Stimulated activated CD4-positive, alpha-beta T cell treated with anti-CD3 and anti-CD28 coated beads, Interleukin-4, amount 100 ng/mL, for 1 hour (primary cell): ENCODE results near the gene BABAM2.

Source experiments
- DNase-seq: peaks from one replicate; pipeline ENCODE4 v3.0.0-alpha.2; 2020

The BABAM2 gene

DNA sequence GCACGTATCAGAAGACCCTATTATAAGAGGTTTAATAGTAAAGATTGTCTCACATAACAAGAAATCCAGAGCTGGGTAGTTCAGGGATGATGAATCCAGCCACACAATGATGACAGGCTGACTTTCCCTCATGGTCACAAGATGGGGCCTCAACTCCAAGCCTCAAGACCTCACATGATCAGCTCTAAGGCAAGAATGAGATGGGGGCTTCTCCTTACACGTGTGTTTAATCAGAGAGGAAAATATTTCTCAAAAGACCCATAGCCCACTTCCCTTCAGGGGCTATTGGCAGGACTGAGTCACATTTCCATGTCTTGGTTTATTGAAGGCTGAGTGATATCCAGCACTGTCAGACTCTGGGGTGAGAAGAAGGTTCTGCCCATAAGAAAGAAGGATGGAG is 402.0 kb downstream of the BABAM2 start:
- no peak for DNase-seq

DNA sequence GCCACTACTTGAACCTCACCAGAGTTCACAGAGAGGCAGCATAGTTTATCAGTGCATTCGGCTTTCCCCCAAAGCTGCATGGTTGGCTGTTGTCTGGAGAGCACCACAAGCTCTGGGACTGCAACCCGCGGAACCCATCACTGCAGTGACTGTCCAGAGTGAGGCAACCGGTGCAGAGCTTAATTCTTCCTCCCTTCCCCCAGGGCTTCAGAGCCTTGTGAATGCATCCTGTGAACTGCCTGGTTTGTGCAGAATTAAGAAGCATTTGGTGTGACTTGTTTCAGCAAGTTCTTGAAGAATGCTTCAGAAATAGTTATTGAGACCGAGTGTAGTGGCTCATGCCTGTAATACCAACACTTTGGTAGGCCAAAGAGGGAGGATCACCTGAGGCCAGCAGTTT is 402.9 kb downstream of the BABAM2 start:
- DNase-seq: no peak

DNA sequence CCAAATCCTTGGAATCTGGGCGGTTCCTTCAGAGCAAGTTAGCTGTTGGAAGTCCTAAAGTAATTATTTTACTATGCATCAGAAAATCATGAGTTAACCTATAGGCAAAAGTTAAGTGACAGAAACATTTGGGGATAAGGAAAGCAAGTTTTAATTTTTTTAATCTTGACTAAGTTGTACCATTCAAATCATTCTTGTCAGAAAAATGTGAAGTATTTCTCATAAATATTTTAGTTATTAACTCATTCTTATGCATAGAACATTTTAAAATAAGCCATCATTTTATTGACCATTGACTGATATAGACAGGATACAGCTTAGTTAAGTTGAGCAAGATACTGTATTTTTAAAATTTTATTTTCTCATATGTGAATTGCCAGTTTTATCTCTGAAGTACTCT is 403.9 kb downstream of the BABAM2 start:
- DNase-seq: no peak

DNA sequence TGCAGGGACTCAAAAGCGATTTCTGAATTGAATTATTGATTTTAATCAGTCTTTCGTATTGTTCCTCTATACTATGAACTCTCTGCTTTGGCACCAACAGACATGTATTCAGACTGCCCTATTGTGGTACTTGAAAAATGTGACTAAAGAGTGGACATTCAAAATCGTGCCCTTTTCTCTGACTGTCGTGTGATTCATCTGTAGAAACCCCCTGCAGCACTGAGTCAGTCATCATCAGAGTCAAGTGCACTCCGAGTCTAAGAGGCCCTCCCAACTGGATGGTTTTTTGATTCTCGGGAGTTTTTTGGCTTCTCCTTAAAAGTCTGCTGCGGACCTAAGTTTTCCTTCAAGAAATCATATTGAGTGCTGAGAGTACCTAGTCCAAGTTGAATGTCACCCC is 405.7 kb downstream of the BABAM2 start:
- DNase-seq: no peak

DNA sequence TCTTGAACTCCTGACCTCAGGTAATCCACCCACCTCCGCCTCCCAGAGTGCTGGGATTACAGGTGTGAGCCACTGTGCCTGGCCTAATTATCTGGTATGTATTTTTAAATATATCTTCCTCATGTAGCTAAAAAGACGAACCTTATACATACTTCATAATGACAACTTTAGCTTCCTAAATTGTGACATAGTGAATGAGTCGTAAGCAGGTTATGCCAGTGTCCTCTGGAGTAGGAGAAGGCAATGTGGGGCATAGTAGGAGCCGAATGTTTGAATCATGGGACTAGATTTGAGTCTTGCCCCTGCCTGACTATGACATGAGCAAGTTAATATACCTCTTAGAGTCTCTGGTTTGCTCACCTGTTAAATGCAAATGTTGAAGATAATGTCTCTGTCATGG is 406.4 kb downstream of the BABAM2 start:
- no peak for DNase-seq

DNA sequence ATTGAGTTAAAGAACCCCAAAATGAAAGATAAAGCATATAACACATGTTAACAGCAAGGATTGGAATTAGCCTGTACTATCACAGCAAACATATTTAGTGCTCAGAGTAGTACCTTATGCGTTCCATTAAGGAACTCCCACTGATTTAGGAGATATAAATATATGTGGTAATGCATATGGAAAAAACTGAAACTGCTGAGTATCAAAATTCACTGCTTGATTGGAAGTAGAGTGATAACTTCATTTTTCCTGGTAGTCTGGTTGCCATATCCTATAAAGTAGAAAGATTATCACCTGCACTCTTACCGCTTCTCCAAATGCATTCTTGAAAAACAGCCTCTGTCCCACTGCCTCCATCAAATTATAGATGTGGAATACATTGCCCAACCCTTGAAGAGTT is 407.0 kb downstream of the BABAM2 start:
- DNase-seq: no peak

DNA sequence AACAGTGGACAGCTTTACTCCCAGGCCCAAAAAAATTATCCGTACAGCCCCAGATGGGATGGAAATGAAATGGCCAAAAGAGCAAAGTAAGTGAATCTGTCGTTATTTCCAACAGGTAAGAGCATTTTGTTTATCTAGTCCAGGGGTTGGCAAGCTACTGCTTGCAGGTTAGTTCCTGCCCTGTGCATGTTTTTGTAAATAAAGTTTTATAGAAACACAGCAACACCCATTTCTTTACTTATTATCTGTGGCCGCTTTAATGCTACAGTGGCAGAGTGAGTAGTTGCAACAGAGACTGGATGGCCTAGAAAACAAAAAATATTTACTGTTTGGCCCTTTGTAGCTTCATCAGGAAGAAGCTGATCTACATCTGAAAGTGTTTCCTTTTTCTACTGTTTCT is 407.9 kb downstream of the BABAM2 start:
- no peak for DNase-seq

DNA sequence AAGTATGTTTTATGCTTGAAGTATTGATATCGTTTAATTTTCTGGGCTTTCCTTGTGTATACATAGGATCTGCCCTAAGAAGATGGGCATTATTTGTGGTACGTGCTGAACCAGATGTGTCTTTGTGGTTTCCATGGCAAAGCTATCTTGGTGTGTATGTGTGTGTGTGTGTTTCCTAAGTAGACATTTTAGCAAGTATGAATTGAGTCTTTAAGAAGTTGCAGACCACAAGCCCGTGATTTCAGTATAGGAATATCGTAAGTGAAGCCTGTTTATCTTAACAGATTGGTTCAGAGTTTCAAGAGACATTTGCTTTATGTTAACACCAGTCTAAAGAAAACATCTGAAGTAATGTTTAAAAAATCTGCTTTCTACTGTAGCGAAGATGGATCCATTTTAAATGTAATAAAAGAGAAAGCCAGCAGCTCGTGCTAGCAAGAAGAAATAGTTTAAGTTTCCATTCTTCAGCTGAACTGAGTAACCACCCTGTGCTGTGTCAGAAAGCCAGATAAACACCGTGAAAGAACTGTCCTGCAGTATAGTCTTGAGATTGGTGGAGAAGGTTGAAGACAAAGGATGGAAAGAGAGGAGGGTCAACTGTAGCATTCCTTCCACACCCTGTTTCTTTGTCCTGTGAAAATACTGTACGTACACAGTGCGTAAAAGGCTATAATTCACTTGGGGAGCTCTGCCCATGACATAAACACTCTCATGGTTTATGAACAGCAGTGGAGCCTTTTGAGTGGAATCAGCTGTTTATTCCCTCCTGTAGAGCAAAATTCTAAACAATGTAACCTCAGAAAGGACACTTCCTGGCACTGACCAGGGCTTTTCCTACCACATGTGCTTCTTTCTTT is 410.2 kb downstream of the BABAM2 start:
- DNase-seq: no peak

DNA sequence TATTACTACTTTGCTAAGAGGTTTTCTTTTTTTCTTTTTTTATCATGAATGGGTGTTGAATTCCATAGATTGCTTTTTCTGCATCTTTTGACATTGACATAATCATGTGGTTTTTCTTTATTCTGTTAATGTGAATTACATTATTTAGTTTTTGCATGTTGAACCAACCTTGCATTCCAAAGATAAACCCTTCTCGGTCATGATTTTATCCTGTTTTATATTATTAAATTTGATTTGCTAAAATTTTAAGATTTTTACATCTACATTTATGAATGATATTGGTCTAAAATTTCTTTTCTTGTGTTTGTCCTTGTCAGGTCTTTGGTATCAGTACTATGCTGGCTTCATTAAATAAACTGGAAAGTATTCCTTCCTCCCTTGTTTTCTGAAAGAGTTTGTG is 414.7 kb downstream of the BABAM2 start:
- DNase-seq: no peak

DNA sequence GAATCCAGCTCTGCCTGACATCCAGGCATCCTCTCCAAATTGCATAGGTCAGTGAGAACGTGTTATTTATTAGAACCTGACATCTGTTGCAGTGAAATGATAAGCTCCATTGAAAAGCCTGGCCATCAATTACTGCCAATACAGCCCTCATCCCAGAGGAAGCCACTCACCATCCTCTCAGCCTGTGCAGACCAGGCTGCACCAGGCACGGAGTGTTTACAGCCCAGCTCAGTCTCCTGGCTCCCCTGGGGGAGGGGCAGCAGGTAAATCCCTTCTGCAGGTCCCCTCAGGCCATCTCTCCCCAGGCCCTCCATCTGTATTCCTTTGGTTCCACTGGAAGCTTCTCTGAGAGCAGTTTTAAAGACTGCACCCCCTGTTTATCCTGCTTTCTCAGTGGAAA is 419.6 kb downstream of the BABAM2 start:
- no peak for DNase-seq

DNA sequence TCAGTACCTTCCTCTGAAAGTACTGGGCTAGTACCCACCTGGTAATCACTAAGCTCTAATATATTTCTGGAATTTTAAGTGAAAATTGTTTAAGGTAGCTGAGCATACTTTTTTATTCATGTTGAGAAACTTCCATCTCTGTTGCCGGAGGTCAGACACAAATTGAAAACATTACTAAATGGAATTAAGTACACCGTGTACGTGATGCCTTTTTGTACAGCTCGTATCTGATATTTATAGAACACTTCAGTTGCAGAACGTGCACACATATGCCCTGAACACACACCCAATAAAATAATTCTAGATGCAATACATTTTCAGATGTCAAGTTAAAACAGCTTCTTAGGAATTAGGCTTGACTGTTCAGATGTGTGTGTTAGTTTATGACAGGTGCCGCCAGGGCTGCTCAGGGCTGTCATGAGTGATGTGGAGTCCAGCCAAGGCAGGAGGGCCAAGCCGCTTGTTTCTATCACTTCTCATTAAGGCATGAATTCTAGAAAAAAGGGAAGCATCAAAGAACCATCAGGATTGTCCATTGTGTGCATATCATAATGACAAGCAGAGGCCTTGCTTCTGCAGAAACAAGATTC is 421.2 kb downstream of the BABAM2 start:
- no peak for DNase-seq

DNA sequence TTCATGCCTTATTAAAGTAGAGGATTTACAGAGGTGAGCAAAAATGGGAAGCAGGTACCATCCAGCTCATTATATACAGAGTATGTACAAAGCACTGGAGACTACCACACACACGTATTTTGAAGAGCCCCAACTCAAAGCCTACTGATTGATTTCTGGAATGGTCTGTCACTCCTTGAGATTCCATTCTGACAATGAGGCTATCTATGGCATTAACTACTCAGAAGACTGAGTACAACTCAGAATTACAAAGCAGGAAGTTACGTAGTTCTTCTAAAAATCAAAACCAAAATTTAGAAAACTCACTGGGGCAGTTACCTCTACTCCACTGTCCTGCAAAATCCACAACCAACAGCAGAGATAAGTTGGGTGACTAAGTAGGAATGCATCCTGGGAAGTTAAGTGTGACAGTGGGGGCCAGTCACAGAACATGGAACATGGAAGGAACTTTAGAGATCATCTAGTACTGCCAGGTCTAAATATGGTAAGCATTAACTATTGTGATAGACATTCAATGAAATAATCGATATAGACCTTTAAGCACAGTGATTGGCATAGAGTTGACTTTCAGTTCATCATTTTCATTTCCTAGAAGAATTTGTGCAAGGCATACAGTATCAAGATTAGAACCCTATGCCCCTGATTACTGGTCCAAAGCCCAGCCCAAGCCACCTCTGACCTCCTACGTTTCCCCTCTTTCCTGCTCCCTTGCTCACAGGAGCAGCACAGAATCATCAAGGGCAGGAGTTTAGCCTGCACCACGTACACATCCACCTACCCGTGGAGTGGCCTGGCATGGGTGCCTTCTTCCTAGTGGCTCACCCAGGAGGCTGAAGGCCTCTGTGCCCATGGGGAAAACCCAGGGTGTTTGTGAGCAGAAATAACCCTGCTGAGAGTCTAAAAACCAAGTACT is 422.0 kb downstream of the BABAM2 start:
- no peak for DNase-seq

DNA sequence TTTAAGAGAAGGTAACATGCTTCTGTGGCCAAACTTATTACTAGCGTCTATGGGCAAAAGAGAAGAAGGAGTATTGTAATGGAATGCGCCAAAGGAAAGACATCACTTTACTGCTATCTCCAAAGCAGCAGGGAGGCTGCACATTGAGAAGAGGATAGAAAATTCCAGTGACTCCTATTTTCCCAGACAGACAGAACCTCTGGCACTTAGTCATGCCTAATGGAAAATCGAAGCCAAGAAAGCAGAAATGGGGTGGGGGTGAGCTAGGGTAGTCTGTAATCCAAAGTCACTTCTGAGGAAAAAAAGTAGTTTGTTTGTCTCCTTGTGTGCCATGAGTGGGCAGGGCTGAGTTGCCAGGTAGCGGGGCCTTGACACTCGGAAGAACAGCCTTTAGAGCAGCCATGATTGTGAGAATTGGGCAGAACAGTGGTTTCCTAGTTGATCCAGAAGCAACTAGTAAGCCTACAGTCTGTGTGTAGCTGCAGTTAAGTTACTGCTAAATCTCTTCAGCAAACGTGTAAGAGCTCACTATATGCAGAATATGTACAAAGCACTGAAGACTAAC is 422.8 kb downstream of the BABAM2 start:
- DNase-seq: no peak

DNA sequence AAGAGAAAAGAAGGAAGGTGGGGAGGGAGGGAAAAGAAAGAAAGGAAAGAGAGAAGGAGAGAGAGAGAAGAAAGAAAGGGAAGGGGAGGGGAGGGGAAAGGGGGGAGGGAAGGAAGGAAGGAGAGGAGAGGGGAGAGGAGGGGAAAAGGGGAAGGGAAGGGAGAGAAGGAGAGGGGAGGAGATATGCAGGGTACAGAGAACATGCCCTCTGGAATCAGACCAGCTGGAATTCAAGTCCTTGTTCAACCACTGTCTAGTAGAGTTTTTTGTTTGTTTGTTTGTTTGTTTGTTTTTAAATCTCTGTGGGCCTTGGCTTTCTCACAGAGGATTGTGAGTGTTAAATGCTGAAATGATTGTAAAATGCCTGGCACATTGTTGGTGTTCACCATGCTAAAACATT is 424.4 kb downstream of the BABAM2 start:
- no peak for DNase-seq

DNA sequence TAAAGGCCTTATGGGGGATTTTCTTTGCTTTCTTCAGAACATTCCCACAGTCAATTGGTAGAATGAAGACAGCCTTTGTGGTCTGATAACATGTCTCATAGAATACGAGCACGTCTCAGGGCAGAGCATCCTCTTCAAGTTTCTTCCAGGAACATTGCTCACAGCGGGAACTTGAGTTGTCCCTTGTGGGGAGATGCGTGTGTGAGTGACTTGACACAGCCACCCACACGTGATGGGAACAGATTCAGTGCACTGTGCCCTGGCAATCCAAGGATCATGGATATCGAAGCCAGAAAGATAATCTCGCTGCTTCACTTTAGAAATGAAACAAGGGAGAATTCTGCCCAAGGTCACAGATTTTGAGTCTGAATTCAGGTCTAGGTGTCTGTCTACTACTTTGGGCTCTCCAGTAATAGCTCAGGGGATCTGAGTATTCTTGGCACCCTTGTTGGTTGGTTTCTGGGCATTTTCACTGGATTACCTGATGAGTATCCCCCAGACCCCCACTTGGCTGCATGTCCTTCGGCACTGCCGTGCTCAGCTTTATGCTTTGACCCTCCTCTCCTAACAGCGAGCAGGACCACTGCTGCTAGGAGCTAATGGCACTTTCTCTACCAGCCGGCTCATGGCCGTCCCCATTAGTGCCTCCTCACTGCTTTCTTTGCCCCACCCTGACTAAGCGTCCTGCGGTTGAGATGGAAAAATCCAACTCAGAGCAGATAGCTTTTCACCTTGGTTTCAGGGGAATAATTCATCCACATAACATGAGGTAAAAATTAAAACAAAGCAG is 426.2 kb downstream of the BABAM2 start:
- DNase-seq: no peak

DNA sequence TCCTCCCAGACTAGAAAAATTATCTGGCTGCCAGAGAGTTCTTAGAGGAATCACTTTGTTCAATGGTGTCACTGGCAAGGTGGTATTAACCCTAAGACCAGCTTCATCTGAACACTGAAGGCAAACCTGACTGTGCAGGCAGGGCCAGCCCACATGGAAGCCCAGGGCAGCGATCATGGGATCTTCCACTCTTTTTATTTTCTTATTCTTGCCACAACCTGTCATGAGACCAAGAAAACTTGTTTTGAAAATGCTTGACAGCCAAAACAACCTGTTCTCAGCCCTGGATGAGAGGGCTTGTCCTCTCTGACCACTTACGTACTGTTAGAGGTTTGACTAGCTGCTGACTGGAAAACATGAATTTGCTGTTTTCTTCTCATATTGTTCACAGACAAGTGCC is 426.9 kb downstream of the BABAM2 start:
- DNase-seq: no peak

DNA sequence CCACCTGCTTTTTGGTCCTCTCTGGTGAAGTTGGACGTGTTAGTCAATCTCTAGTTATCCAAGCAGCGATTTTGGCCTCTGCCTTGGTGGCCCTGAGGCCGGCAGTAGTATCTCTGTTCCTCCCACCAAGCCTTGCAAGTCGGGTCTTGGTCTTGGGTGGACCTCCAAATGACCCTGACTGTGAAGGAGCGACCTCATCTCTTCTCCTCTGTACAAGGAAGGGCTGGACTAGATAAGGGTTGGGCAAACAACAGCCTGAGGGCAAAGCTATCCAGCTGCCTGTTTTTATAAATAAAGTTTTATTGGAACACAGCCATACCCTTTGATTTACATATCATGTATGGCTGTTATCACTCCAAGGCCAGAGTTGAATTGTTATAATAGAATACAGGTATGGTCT is 427.5 kb downstream of the BABAM2 start:
- no peak for DNase-seq

DNA sequence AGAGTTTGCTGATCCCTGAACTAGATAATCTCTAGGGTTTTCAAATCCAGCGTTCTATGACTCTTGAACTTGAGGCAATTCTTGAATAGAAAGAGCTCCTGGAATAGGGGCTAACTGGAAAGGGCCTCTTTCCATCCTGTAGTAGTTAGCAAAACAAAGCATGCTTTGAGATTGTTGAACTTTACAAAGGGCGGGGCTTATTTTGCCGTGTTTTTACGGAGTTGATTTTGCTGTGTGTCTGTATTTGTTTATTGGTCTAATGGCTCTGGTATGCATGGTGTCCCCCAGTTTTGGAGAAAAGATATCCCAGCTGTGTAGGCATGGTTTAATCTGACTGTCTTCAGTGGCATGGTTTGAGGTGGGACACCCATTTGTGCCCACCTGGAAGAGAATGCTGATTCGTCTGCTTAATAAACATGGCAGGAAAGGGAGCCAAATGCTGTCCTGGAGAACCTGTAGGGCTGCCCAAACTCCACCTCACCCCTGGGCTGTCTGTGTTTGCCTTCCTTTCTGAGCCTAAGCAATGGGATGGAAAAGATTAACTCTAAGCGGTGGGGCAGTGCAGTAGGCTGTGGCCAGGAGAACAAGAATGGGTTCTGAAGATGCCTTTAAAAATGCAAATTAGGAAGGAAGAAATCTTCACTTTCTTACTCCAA is 428.1 kb downstream of the BABAM2 start:
- DNase-seq: no peak

DNA sequence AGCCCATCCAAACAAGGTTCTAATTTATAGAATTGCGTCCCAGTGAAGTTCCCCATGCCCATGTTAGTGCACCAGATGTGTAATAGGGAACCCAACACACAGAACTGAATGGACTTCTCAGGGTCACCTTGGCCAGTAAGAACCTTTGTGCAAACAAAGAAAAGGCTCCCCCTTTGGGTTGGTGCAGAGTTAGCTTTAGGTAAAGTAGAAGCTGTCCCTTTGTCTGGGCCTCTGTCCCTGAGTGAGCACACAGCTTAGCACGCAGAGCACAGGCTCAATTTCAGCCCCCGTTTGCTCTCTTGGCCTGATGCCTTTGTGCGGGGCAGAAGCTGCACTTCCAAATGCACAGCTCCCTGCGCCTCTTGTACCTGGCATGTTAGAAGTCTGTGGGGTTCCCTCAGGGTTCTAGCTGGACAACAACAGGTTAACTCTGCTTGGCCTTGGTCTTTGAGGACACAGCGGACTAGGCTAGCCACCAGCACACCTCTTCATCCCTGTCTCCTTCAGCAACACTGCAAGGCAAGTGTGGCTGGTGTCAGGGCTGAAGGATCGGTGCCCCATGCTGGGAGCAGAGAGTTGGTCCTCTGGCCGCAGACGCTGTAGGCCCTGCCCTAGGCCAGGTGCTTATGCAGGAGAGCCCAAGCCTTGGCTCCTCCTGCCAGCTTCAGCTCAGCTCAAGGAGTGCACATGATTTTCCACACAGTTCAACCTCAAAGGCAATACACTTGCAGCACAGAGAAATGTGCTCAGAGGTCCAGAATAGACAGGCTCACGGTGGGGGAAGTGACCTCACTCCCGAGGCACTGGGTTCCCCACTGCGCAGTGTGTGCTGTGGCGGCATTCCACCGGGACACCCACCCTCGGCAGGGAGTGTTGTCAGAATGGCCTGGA is 428.8 kb downstream of the BABAM2 start:
- no peak for DNase-seq

DNA sequence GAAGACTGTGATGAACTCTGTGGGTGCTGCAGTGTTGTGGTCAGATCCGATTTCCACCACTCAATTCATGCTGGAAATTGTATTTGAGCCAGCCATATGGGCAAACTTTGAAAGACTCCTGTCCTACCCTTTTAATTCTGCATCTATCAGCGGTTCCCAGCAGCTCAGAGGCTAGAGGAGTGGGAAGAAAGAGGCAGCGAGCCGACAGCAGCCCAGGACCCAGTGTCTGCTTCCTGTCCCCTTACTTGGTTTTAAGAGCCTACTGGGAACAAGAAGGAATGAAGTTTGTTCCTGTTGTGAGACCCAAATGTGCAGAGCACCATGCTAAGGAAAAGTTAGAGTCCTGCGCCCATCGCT is 429.5 kb downstream of the BABAM2 start:
- no peak for DNase-seq

DNA sequence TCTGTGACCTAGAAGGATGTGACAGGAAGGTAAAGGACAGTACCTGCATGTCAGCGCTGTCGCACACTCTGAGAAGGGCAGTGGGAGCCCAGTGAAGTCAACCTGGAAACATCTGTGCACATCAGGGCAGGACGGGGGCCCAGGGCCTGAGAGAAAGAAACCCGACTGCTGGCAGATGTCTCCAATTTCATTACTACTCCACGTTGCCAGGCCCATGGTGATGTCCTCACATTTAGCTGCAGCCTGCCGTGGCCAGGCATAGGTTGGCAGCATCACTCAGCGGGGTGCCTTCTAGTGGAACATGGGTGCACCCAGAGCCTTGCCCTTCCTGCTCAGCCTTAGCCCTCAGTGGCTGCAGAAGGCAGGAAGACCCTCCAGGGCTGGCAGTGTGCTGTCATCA is 429.8 kb downstream of the BABAM2 start:
- DNase-seq: no peak
